NCI-H2029 treated with DMSO at 0.1 percent for 48 hours (cell line): ENCODE results near the gene ZKSCAN4.

Source experiments
- DNase-seq: peaks from one replicate; lab custom pipeline; 2025; lab: John Stamatoyannopoulos, UW

Gene ZKSCAN4

GRCh38 chr6:28252009-28252975 is at the start of gene ZKSCAN4:
Gene ZKSCAN4, minus strand, starts transcription at chr6:28252269. Its CDS starts 289 bp downstream, at chr6:28251980.
- peak; percentile 69 for DNase-seq

- DNase-seq = no peak
Observed at GRCh38 chr6:28296520-28297060, 44.5 kb upstream of the ZKSCAN4 start.

DNA sequence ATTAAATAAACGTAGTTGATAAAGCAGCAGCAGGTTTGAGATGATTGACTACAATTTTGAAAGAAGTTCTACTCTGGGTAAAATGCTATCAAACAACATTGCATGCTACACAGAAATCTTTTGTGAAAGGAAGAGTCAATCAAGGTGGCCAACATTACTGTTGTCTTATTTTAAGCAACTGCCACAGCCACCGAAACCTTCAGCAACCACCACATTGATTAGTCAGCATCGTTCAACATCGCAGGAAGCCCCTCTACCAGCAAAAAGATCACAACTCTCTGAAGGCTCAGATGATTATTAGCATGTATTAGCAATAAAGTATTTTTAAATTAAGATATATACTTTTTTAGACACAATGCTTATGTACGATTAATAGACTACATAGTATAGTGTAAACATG is 43.3 kb upstream of the ZKSCAN4 start:
- no peak for DNase-seq

DNA sequence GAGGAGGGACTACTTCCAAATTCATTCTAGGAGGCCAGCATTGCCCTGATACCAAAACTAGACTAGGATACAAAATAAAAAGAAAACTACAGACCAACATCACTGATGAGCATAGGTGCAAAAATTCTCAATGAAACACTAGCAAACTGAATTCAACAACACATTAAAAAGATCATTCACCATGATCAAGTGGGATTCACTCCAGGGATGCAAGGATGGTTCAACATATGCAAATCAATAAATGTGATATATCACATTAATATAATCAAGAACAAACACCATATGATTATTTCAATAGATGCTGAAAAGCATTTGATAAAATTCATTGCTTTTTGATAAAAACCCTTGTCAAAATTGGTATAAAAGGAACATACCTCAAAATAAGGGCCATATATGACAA is 39.5 kb upstream of the ZKSCAN4 start:
- no peak for DNase-seq

GRCh38 chr6:28282926-28283325 is 30.9 kb upstream of the ZKSCAN4 start:
- no peak for DNase-seq

GRCh38 chr6:28281288-28282064 is 29.4 kb upstream of the ZKSCAN4 start, which contains the start of gene PGBD1:
Gene PGBD1, plus strand, starts transcription at chr6:28281572. Its CDS starts 2,242 bp downstream, at chr6:28283814.
- peak; percentile 42 for DNase-seq

GRCh38 chr6:28280595-28281287 is 28.7 kb upstream of the ZKSCAN4 start:
- no peak for DNase-seq

- DNase-seq = no peak
Observed at GRCh38 chr6:28277746-28278145, 25.7 kb upstream of the ZKSCAN4 start.

- DNase-seq = no peak
Observed at GRCh38 chr6:28274888-28275287, 22.8 kb upstream of the ZKSCAN4 start.

- no peak for DNase-seq
Observed at GRCh38 chr6:28269492-28269891, 17.4 kb upstream of the ZKSCAN4 start.

DNA sequence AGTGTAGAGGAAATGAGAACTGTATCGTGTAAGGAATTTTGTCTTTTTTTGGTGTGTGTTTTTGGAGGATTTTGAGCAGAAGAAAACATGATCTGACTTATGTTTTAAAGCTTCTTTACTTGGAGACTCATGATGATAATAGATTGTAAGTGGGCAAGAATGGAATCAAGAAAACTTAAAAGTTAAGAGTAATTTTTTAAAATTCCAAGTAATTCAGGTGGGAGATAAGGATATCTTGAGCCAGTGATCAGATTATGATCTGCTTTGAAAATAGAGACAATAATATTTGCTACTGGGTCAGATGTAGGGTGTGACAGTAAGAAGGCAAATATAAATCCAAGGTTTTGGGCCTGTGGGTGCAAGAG is 15.6 kb upstream of the ZKSCAN4 start:
- no peak for DNase-seq

- peak; percentile 69 for DNase-seq
Observed at GRCh38 chr6:28266962-28267694, 15.1 kb upstream of the ZKSCAN4 start, which contains the start of gene ZSCAN26. Gene ZSCAN26, plus strand, starts transcription at chr6:28267143. Its CDS starts 4,777 bp downstream, at chr6:28271920.

DNA sequence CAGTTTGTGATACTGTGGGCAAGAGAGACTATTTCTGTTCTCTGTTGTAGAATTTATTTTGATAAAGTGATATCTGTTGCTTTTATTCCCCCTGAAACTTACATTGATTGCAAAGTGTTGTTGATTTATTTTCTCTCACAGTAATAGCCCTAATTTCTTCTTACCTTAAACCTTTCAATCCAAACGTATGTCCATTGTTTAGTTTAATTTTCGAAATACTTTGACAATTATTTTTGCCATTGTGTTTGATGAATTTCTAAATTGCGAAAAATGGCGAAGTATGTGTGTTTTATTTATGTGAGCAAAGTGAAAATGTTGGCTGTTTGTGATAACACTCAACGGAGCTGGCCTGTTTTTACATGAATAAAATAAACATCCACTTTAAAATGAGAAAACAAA is 14.5 kb upstream of the ZKSCAN4 start:
- DNase-seq = no peak

- DNase-seq = no peak
Observed at GRCh38 chr6:28264834-28265401, 12.8 kb upstream of the ZKSCAN4 start.

DNA sequence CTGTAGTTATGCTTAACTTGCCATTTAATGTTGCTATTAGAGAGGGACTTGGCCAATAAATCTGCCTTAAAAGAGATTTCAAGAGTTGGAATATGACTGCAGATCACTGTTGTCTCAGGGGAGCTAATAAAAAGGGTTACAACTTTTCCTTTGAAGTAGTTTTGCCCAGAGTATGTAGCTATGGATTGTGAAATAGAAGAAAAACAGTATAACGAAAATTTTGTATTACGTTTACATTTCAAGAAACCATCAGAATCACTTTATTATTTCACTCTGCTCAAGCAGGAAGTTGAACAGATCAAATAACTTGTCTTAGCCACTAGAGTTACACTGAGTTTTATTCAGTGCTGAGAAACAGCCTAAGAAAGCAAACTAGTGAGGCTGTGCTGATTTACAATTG is 11.9 kb upstream of the ZKSCAN4 start:
- no peak for DNase-seq

DNA sequence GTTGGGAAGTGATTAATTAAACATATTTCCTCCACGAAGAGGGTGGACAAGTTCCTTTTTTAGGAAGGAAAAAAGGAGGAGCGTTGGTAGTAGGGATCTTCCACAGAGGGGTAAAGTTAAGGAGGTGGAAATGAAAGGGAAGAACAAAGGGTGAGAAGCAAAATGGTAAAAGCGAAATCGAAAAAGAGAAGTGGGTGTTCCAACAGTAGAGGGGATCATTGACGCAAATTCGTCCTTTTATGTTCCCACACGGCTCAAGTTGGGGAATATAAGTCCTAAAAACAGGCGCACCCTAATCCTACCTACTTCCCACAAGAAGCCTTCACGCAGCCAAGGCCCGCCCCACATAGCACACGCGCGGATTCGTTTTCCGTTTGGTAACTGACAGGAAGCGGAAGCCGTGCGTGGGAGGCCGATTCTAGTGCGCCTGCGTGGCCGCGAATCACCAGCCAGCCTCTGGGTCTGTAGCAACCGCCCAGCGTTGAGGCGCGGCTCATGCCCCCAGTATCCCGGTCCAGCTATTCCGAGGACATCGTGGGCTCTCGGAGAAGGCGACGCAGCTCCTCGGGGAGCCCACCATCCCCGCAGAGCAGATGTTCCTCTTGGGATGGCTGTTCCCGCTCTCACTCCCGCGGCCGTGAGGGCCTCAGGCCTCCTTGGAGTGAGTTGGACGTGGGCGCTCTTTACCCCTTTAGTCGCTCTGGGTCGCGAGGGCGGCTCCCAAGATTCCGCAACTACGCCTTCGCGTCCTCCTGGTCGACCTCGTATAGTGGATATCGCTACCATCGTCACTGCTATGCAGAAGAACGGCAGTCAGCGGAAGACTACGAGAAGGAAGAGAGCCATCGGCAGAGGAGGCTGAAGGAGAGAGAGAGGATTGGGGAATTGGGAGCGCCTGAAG is 7.1 kb upstream of the ZKSCAN4 start, which contains the start of gene NKAPL:
TSS of gene NKAPL (plus strand) at position 421 of the 901 bp plus-strand sequence. CDS start at position 496, 75 bp downstream.
- DNase-seq = no peak

DNA sequence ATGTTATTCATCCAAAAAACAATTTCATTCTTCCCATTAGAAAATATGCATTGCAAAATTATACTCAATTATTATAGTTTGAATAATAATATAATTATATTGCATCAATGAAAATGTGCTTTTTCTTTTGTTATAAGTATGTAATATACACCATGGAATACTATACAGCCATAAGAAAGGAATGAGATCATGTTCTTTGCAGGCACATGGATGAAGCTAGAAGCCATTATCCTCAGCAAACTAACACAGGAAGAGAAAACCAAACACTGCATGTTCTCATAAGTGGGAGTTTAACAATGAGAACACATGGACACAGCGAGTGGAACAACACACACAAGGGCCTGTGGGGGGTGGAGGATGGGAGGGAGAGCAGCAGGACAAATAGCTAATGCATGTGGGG is 5.0 kb upstream of the ZKSCAN4 start:
- DNase-seq = no peak

GRCh38 chr6:28254121-28254519 is 2.1 kb upstream of the ZKSCAN4 start:
- no peak for DNase-seq

DNA sequence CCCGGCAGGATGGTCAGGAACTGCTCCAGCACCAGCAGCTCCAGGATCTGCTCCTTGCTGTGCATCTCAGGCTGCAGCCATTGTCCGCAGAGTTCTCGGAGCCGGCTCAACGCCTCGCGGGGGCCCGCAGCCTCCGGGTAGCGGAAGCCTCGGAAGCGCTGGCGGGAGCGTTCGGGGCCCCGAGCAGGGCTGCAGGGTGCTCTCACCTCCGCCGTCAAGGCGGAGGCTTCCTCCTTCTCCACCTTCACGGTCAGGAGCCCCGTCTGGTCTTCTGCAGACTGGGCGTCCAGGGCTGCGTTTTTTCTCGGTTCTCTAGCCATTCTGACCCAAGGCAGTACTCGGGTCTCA is 434 bp downstream of the ZKSCAN4 start:
- DNase-seq = no peak

DNA sequence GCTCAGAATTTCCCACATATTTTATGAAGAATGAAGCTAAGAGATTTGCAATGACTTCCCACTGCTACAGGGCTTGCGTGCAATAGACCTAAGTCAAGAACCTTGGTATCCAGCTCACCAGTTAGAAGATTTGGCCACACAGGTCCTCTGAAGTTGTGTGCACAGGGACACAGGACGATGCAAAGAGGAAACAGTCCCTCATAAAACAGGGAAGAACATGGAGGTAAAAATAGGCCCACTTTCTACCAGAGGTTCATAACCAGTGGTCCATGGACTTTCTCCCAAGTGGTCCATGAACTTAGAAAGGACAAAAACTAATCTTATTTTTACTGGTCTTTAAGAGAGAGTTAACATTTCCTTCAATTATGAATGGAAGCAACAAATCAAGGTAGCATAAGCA is 1.3 kb downstream of the ZKSCAN4 start:
- DNase-seq = no peak
